ENCODE measurements around the gene ZNF99.
"Not testable (repeated sequence)": the region's sequence is repeated elsewhere in the genome, so short reads cannot be mapped to it uniquely, and the experiment has no call there.

ZNF99 gene

DNA sequence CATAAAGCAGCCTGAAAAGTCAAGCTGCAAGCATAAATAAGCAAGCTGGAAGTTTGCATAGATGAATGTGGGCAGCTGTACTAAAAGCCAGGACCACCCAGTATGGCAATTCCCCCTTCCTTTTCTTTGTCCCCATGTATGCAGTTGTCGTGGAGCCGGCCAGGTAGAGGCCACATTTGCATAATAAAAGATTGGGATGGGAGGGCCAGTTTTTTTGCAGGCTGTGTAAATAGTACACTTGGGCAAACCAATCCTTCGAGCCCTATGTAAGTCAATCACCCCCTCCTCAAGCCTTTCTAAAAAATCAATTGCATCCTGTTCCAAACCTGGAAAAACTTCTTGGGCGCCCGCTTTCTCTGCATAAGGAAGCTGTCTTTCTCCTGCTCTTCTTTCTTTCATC lies 13.1 kb upstream of the ZNF99 start:
- DNase-seq (ENCODE audit: extremely low read depth, low read depth): no peak
- TF ChIP-seq, protein P1, sequence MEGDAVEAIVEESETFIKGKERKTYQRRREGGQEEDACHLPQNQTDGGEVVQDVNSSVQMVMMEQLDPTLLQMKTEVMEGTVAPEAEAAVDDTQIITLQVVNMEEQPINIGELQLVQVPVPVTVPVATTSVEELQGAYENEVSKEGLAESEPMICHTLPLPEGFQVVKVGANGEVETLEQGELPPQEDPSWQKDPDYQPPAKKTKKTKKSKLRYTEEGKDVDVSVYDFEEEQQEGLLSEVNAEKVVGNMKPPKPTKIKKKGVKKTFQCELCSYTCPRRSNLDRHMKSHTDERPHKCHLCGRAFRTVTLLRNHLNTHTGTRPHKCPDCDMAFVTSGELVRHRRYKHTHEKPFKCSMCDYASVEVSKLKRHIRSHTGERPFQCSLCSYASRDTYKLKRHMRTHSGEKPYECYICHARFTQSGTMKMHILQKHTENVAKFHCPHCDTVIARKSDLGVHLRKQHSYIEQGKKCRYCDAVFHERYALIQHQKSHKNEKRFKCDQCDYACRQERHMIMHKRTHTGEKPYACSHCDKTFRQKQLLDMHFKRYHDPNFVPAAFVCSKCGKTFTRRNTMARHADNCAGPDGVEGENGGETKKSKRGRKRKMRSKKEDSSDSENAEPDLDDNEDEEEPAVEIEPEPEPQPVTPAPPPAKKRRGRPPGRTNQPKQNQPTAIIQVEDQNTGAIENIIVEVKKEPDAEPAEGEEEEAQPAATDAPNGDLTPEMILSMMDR (IDR thresholded peaks at IDR 0.05; ENCODE audit: low read depth, low read length): no peak

DNA sequence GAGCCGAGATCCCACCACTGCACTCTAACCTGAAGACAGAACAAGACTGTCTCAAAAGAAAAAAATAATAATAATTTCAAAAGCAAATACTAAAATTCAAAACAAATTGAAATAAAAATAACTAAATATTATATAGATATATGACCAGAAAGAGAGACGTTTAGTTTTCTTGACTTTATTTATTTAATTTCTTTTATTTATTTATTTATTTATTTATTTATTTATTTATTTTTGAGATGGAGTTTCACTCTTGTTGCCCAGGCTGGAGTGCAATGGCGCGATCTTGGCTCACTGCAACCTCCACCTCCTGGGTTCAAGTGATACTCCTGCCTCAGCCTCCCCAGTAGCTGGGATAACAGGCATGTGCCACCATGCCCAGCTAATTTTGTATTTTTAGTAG lies 8.9 kb upstream of the ZNF99 start:
- not testable (repeated sequence) for DNase-seq (ENCODE audit: extremely low read depth, low read depth)

DNA sequence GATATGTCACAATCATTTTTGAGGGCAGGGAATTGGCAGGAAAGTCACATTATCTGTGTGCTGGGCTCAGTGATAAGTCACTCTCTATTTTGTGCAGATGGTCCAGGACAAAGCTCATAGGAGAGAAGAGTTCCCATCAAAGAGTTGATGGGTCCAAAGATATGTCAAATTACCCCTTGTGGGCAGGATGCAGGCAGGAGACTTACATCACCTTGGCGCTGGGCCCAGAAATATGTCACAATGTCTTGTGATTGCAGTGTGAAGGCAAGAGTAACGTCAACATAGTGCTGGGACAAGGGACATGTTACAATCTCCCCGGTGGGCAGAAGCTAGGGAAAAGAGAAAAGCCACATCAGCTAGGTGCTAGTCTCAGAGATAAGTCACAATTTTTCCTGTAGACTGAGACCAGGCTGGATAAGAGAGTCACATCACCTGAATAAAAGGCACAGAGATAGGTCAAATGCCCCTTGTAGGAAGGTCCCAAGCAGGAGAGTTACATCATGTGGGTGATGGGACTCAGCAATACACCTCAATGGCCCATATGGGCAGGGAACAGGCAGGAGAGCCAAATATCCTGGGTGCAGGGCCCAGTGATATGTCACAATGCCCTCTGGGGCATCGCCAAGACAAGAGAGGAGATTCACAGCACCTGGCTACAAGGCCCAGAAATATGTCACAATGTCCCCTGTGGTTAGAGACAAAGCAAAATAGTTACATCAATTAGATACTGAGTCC lies 47.9 kb downstream of the ZNF99 start:
- DNase-seq (ENCODE audit: extremely low read depth, low read depth): no peak
- TF ChIP-seq, protein P1 (IDR thresholded peaks at IDR 0.05; ENCODE audit: low read depth, low read length): no peak

DNA sequence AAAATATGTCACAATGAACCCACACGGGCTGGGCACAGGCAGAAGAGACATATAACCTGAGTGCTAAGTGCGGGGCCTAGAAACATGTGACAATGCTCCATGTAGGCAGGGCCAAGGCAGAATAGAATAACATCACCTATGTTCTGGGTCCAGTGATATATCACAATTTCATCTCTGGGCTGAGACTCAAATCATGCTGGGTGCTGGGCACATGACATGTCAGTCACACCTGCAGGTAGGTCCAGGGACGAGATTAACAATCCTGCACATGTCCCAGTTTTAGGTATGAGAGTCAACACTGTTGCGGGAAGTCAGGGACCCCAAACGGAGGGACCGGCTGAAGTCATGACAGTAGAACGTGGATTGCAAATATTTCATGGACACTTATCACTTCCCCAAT lies 50.3 kb downstream of the ZNF99 start:
- TF ChIP-seq, protein P1 (IDR thresholded peaks at IDR 0.05; ENCODE audit: low read depth, low read length): no peak
- no peak for DNase-seq (ENCODE audit: extremely low read depth, low read depth)

DNA sequence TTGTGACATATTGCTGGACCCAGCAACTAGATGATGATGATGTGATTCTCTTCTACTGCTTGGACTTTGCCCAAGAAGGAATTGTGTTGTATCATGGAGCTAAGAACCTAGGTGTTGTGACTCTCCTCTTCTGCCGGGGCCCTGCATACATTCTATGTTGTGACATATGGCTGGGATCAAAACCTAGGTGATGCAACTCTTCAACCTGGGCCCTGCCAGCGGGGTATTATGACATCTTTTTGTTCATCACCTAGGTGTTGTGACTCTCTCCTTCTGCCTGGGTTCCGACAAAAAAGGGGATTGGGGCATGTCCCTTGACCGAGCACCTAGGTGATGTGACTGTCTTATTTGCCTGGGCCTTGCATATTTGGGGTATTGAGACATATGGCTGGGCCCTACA lies 55.7 kb downstream of the ZNF99 start:
- not testable (repeated sequence) for DNase-seq (ENCODE audit: extremely low read depth, low read depth)

DNA sequence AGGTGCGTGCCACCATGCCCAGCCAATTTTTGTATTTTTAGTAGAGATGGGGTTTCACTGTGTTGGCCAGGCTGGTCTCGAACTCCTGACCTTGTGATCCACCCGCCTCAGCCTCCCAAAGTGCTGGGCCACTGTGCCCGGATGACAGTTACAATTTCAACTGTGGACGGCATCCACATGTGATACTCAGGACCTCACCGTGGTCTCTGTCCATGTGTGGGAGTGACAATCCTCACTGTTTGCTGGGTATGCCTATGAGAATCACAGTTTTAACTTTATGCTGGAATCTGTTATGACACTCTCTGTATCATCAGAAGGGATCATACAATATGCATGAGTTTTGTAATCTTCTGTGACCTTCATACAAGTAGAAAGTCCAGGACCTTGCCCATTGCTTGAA lies 62.4 kb downstream of the ZNF99 start:
- DNase-seq (ENCODE audit: extremely low read depth, low read depth): not testable (repeated sequence)

DNA sequence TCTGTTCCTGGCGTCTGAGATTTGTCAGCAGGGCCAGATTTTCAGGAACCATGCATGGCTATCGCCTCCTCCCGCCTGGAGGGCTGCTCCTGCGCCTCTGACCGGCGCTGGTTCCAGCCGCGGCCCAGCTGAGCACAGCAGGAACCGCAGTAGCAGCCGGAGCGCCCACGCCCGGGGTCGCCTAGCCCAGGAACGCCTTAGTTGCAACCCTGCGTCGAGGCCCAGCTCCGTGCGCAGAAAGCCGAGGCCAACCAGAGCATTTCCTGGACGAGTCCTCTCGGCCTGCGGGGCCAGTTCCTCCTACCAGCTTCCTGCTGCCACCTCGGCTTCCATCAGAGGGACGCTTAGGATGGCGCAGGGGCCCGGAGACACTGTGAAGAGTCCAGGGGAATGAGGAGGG lies 75.0 kb downstream of the ZNF99 start:
- DNase-seq (ENCODE audit: extremely low read depth, low read depth): no peak
- TF ChIP-seq, protein P1 (IDR thresholded peaks at IDR 0.05; ENCODE audit: low read depth, low read length): no peak

DNA sequence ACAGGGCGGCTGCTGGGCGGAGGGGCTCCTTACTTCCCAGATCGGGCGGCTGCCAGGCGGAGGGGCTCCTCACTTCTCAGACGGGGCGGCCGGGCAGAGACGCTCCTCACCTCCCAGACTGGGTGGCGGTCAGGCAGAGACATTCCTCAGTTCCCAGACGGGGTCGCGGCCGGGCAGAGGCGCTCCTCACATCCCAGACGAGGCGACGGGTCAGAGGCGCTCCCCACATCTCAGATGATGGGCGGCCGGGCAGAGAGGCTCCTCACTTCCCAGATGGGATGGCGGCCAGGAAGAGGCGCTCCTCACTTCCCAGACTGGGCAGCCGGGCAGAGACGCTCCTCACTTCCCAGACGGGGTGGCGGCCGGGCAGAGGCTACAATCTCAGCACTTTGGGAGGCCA lies 80.9 kb downstream of the ZNF99 start:
- DNase-seq (ENCODE audit: extremely low read depth, low read depth): not testable (repeated sequence)

DNA sequence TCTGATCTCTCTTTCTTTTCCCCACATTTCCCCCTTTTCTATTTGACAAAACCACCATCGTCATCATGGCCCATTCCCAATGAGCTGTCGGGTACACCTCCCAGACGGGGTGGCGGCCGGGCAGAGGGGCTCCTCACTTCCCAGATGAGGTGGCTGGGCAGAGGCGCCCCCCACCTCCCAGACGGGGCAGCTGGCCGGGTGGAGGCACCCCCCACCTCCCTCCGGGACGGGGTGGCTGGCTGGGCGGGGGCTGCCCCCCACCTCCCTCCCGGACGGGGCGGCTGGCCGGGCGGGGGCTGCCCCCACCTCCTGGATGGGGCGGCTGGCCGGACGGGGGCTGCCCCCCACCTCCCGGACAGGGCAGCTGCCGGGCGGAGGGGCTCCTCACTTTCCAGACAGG lies 81.3 kb downstream of the ZNF99 start:
- not testable (repeated sequence) for DNase-seq (ENCODE audit: extremely low read depth, low read depth)
